HG02852 (cell line): ENCODE data around the gene C11orf97.

Source experiments
- ATAC-seq: cut with Tn5 transposase; IDR thresholded peaks from one replicate; pipeline ENCODE4 v1.9.1; 2021; ENCODE audit warnings: mild to moderate bottlenecking, moderate library complexity; ENCODE audit not compliant: unreplicated experiment

C11orf97 gene

GRCh38 chr11:94524341-94524740 is 12.1 kb downstream of the C11orf97 start:
- ATAC-seq, result no peak

DNA sequence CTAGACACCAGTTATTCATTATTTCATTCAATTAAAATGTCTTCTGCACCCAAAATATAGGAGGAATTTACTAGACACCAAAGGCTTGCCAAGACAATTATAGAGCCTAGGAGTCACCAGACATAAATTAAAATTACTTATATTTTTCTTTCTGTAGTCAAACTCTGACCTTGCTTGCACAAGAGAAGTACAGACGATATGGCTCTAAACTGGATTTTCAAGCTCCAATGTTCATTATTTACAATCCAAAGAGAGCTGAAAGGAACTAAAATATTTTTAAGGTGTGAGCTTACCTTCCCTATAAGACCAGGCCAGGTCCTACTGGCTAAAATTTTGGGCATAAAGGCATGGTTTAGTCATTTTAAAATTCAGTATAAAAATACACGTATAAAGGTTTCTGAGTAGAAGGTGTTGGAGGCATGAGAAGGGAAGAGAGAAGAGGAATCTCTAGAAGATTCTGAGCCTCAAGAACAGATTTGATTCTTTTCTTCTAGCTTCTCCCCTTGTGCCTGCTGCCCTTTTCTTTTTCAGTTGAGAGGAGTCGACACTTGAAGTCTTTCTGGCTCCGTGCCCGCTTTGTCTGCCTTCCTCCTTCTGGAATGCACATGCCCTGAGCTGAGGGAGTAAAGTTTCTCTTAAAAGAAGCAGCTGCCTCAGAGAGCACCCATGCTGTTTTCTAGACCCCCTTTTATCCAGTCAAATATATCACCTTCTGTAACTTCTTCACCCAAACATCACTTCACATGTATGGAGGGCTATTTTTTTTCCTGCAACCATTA is 13.5 kb downstream of the C11orf97 start:
- no peak for ATAC-seq

DNA sequence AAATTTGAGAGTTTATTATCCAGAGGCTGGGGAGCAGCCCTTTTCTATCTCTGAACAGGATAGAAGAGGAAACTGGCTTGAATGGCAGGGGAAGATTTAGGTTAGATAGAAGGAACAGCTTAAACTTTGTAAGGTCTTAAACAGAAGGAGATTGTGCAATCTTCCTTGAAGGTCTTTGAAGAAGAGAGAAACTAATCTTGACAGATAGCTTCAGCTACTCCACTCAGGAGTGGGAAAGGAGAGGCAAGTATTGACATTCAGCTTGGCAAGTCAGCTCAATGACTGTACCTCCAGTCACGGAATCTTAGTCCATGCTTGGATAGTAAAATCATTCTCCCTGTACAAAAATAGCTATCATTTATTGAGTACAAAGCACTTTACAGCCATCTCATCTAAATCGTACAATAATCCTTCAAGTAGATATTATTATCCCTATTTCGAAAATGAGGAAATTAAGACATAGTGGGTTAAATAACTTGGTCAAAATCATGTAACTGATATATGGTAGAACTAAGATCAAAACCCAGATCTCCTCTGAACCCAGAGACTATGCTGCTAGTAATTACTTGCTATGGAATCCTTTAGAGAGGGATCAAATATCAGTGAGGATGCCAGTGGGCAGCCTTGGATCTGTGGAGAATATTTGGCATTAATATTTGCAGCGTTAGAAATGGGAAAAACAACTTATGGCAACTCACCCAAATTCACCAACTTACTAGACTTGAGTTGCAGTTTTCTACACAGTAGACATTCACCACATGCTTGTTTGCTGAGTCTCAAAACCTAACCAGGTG is 14.6 kb downstream of the C11orf97 start:
- no peak for ATAC-seq

DNA sequence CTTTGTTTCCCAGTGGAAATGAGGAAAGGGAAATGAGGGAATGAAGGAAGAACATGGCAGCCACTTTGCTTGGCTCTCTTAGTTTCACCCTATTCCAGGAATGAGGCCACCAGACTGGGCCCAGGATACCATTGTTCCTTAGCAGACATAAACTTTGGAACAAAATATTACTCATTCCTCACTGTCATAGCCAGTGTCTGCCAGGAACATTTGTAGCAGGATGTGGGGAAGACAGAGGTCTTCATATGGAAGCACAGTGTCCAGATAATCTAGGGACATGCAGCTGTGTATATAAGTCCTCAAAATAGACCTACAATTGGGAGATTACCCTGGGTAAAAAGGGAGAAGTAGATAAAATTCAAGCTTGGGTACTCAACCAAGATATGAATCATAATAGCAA is 16.3 kb downstream of the C11orf97 start:
- ATAC-seq, result no peak

GRCh38 chr11:94532211-94532610 is 19.9 kb downstream of the C11orf97 start:
- ATAC-seq, result no peak

DNA sequence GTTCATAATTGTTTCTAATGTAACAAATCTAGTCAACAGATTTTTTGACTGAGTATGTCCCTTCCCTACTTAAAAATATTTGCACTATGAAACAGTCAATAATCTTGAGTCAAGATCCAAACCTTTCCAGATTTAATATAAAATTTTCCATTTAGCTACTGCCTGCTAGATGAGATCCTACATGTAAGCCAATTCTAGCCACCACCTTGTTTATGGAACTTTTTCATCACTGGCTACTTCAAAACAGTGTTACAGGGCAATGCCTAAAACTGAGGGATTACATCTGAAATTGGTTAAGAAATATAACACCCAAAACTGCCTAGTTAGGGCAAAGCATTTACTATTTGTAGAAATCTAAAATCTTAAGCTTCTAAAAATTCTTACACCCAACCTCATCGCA is 20.9 kb downstream of the C11orf97 start:
- no peak for ATAC-seq

GRCh38 chr11:94533696-94534630 is 21.7 kb downstream of the C11orf97 start:
- no peak for ATAC-seq

DNA sequence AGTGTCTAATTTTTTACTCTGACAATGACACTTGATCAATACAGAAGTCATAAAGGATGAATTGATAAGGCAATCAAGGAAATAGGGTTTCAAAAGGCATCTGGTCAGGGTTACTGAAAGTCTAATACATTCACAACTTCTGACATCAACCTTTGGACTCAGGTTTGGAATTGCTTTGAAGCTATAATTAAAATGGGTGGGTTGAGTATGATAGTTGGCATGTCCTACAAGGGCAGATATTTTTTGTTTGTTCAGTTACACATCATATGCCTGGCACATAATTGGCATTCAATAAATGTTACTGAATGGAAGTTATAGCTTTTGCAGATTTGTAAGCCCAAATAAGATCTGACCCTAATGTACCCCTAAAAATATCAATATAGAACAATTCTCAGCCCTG is 24.1 kb downstream of the C11orf97 start:
- ATAC-seq, result no peak

DNA sequence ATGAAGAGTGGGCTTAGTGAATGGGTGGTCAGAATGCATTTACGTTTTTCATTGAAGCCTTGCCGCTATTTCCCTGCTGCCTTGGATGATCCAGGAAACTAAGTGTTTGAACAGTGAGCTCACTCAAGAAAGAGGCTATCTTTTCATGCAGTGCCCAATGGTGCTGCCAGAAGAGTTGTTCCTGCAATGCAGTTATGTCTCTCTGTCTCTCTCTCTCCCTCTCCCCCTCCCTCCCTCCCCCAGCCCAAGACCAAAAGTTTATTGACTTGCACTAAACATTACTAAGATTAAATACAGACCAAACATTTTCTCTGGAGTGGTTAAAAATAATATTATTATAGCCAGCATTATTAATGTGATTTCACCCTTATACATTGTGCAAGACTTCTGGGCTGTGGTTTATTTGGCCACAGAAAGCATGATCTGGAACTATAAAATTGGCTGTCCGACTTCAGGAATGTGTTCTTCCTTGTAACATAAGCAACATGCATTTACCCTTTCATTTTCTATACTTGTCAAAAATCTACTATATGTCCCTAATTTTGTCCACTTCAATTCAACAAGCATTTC is 24.9 kb downstream of the C11orf97 start:
- no peak for ATAC-seq

GRCh38 chr11:94539420-94539819 is 27.2 kb downstream of the C11orf97 start:
- ATAC-seq, result no peak

- ATAC-seq, result peak; percentile 81
Observed at GRCh38 chr11:94543695-94544645, 31.7 kb downstream of the C11orf97 start, which contains the start of gene FUT4. FUT4 (plus strand) TSS chr11:94543921; CDS start chr11:94544134, 213 bp downstream.

DNA sequence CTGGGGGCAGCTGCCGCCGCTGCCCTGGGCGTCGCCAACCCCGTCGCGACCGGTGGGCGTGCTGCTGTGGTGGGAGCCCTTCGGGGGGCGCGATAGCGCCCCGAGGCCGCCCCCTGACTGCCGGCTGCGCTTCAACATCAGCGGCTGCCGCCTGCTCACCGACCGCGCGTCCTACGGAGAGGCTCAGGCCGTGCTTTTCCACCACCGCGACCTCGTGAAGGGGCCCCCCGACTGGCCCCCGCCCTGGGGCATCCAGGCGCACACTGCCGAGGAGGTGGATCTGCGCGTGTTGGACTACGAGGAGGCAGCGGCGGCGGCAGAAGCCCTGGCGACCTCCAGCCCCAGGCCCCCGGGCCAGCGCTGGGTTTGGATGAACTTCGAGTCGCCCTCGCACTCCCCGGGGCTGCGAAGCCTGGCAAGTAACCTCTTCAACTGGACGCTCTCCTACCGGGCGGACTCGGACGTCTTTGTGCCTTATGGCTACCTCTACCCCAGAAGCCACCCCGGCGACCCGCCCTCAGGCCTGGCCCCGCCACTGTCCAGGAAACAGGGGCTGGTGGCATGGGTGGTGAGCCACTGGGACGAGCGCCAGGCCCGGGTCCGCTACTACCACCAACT is 32.5 kb downstream of the C11orf97 start:
- ATAC-seq, result peak; percentile 7

GRCh38 chr11:94545264-94546161 is 33.3 kb downstream of the C11orf97 start:
- no peak for ATAC-seq

DNA sequence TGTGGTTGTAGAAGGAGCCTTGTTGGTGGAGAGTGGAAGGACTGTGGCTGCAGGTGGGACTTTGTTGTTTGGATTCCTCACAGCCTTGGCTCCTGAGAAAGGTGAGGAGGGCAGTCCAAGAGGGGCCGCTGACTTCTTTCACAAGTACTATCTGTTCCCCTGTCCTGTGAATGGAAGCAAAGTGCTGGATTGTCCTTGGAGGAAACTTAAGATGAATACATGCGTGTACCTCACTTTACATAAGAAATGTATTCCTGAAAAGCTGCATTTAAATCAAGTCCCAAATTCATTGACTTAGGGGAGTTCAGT is 33.9 kb downstream of the C11orf97 start:
- no peak for ATAC-seq

DNA sequence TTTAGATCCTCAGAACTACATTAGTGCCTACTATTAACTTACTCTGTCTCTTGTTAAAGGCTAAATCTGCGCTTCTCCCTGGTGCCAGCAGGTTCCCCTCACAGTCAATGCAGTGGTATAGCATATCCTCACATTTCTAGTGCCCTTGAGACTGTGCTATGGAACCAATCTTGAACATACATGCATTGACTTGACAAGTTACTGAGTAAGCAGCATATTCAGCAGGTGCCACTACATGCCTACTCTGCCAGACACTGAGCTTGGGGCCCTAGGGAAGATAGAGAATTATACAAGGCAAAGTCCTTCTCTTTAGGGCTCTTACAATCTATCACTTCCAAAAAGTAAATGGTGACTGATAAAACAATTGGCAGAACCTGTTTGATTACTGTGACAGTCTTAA is 34.6 kb downstream of the C11orf97 start:
- ATAC-seq, result no peak

DNA sequence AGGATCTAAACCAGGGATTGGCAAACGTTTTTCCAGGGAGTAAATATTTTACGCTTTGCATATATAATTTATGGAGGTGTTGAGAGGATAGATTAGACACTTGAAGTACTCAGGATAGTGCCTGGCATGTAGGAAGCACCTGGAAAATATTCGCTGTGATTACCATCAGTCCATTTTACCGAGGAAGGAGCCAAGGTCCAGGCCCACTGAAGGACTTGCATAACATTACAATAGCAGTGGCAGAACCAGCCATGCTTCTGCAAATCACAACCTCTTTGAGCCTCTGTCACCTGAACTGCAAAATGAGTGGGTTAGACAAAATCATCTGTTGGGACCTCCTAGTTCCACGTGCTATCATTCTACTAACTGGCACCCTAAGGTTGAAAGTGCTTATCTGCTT is 36.9 kb downstream of the C11orf97 start:
- ATAC-seq, result no peak

DNA sequence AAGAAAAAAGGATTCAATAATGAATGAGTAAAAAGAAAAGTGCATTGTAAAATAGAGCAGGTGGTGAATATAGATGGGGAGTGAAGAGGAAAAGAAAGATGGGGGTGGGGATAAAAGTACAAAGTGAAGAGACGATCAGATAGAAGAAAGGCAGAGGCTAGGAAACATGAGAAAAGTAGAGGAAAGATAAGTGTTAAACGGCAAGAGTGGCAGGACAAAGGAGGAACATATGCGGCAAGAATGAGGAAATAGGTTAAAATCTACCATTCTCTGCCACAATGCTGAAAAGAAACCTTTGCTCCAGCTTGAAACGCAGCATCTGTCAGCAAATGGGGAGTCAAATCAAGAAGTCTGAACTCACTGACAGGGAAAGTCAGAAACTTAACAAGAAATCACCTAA is 38.3 kb downstream of the C11orf97 start:
- ATAC-seq, result no peak

GRCh38 chr11:94553938-94554337 is 41.7 kb downstream of the C11orf97 start:
- ATAC-seq, result no peak
